K562 (cell line): ENCODE measurements around the gene TMC1. TPM values are rescaled to one million over a fixed set of nuclear protein-coding genes. Genes with fewer than 3 reads are reported as not detected.

Experiments used
- ATAC-seq: fragments of 200-7000 bp; cut with Tn5 transposase; 3 replicates; pipeline ENCODE4 v1.9.1; 2020; ENCODE audit warnings: moderate library complexity
- BruUV-seq: library from RNA; stranded (reverse); fragments of 400-500 nt; replicated peaks from 2 replicates; lab custom pipeline; 2021; lab: Mats Ljungman, UMichigan
- CTCF ChIA-PET: fragments of 300-600 bp; formaldehyde crosslinking; extraction: SDS; loops from one replicate; lab custom pipeline; 2021; ENCODE audit warnings: low intra/inter-chr PET ratio; lab: Yijun Ruan, JAX
- POLR2A ChIA-PET: fragments of 300-600, 350-650 bp; sonication (Branson Sonifier 250); formaldehyde crosslinking; extraction: SDS; loops from one replicate; lab custom pipeline; 2021; ENCODE audit warnings: antibody characterized with exemption, inconsistent platforms; lab: Yijun Ruan, JAX
- DNase-seq, 4 experiments: peaks; one replicate each; pipeline versions ENCODE4 v3.0.0 to v3.0.0-alpha.2; 2011 to 2018; ENCODE audit warnings: low spot score in 3 of 4, mixed read lengths in 3 of 4; ENCODE audit errors: extremely low read depth in 1 of 4
- FAIRE-seq: peaks from 2 replicates; lab custom pipeline; 2011; peaks lifted over from hg19 to GRCh38; lab: Jason Lieb, UNC
- H2AFZ ChIP-seq: 2 replicates; pipeline ENCODE4 v1.6.0; 2011; ENCODE audit warnings: low read depth, low read length, control low read depth, inconsistent platforms
- H3K27ac ChIP-seq: fragments of 200-600 bp; 3 replicates; pipeline ENCODE4 v1.8.0; 2011; ENCODE audit warnings: low read depth, mild to moderate bottlenecking, control low read depth, inconsistent platforms, low read length, moderate library complexity, mixed read lengths; ENCODE audit errors: extremely low read depth
- H3K27me3 ChIP-seq, 2 experiments: fragments of 300-600 bp in 1 of 2; 2 replicates in 1 of 2; 3 replicates in 1 of 2; pipeline versions ENCODE4 v1.6.0 to v1.8.0; 2011; ENCODE audit warnings: inconsistent platforms in 2 of 2, low read length in 2 of 2, mild to moderate bottlenecking in 1 of 2, mixed read lengths in 1 of 2, moderate library complexity in 1 of 2; ENCODE audit not compliant: control insufficient read depth in 2 of 2, insufficient read depth in 2 of 2
- H3K36me3 ChIP-seq: fragments of 300-600 bp; 3 replicates; pipeline ENCODE4 v1.8.0; 2011; ENCODE audit warnings: mild to moderate bottlenecking, low read length, inconsistent platforms; ENCODE audit not compliant: control insufficient read depth, insufficient read depth
- H3K4me1 ChIP-seq, 2 experiments: fragments of 200-600 bp in 1 of 2; replicated peaks in 1 of 2; 2 replicates in 1 of 2; 3 replicates in 1 of 2; pipeline versions ENCODE4 v1.5.1 to v1.8.0; 2011; ENCODE audit warnings: inconsistent platforms in 2 of 2, low read length in 2 of 2, mild to moderate bottlenecking in 1 of 2, mixed read lengths in 1 of 2, moderate library complexity in 1 of 2; ENCODE audit not compliant: control insufficient read depth in 2 of 2, insufficient read depth in 2 of 2
- H3K4me2 ChIP-seq: 2 replicates; pipeline ENCODE4 v1.6.1; 2011; ENCODE audit warnings: low read length, control low read depth, inconsistent platforms, mixed read lengths; ENCODE audit not compliant: insufficient read depth
- H3K4me3 ChIP-seq: fragments of 200-600 bp; sonication (generic), shearing (Covaris generic); 2 replicates; pipeline ENCODE4 v1.5.1; 2016; ENCODE audit warnings: control low read depth, inconsistent platforms
- H3K79me2 ChIP-seq: fragments of 200-600 bp; 3 replicates; pipeline ENCODE4 v1.8.0; 2011; ENCODE audit warnings: low read length, inconsistent platforms; ENCODE audit not compliant: control insufficient read depth, insufficient read depth
- H3K9ac ChIP-seq, 2 experiments: 2 replicates each; pipeline versions ENCODE4 v1.6.0 to v1.6.1; 2011; ENCODE audit warnings: low read depth in 2 of 2, low read length in 2 of 2, control low read depth in 1 of 2, inconsistent platforms in 1 of 2, mild to moderate bottlenecking in 1 of 2, mixed read lengths in 1 of 2; ENCODE audit not compliant: insufficient read depth in 1 of 2
- H3K9me1 ChIP-seq: one replicate; pipeline ENCODE4 v1.6.0; 2011; ENCODE audit warnings: inconsistent platforms, mild to moderate bottlenecking, low read length, moderate library complexity; ENCODE audit not compliant: control insufficient read depth, insufficient read depth
- H3K9me3 ChIP-seq: replicated peaks from 2 replicates; pipeline ENCODE4 v1.5.1; 2011; ENCODE audit warnings: low read depth, low read length, inconsistent platforms; ENCODE audit not compliant: control insufficient read depth, insufficient read depth
- H4K20me1 ChIP-seq: replicated peaks from 2 replicates; pipeline ENCODE4 v1.6.1; 2011; ENCODE audit warnings: low read length, inconsistent platforms, mixed read lengths; ENCODE audit not compliant: control insufficient read depth, insufficient read depth
- ARID3A ChIP-seq: IDR thresholded peaks from 2 replicates; pipeline ENCODE4 v1.6.1; 2012; ENCODE audit warnings: low read depth, low read length, improper control_type of control experiment, borderline replicate concordance
- HBP1 ChIP-seq: fragments of 450-650 bp; formaldehyde crosslinking; IDR thresholded peaks from 2 replicates; pipeline ENCODE4 v1.4.0; 2022; ENCODE audit warnings: missing genetic modification characterization
- POLR2A ChIP-seq: fragments of 450-650 bp; conservative IDR thresholded peaks from 2 replicates; pipeline ENCODE4 v1.6.1; 2016
- POLR3G ChIP-seq: IDR thresholded peaks from 2 replicates; pipeline ENCODE4 v1.6.1; 2011; ENCODE audit not compliant: insufficient read length, insufficient replicate concordance; ENCODE audit errors: extremely low read depth
- SUPT5H ChIP-seq: fragments of 450-650 bp; IDR thresholded peaks from 2 replicates; pipeline ENCODE4 v1.6.1; 2016
- THRB ChIP-seq: fragments of 450-650 bp; formaldehyde crosslinking; conservative IDR thresholded peaks from 2 replicates; pipeline ENCODE4 v1.4.0; 2022; ENCODE audit warnings: mild to moderate bottlenecking, missing genetic modification characterization
- ZNF445 ChIP-seq: fragments of 250-450 bp; sonication (Bioruptor Pico); IDR thresholded peaks from 2 replicates; pipeline ENCODE4 v1.4.0; 2020; ENCODE audit warnings: low read depth, mild to moderate bottlenecking, moderate library complexity
- ZNF586 ChIP-seq: fragments of 450-650 bp; formaldehyde crosslinking; conservative IDR thresholded peaks from 2 replicates; pipeline ENCODE4 v1.4.0; 2020; ENCODE audit warnings: mild to moderate bottlenecking, moderate library complexity
- ZSCAN29 ChIP-seq: fragments of 450-650 bp; IDR thresholded peaks from 2 replicates; pipeline ENCODE4 v1.6.1; 2017
- WGBS: fragments of 100-300 bp; shearing (Covaris generic); methylation state at CpG from one replicate; pipeline ENCODE4 v1.1.6; 2016; ENCODE audit warnings: low coverage, mixed read lengths; ENCODE audit not compliant: insufficient coverage; ENCODE audit errors: missing lambda C conversion rate; 5-methylcytosine and 5-hydroxymethylcytosine counted together
- in situ Hi-C: fragments of 300-500 bp; cut with MboI; formaldehyde crosslinking; loops from 4 replicates; pipeline ENCODE4 v1.15.0; 2018; ENCODE audit warnings: inconsistent platforms, mixed read lengths
- intact Hi-C: fragments of 100-400 bp; cut with micrococcal nuclease; formaldehyde crosslinking; loops from 2 replicates; pipeline ENCODE4 v1.14.2; 2022
- polyA plus RNA-seq, 8 experiments: library from polyadenylated mRNA; depleted of rRNA in 4 of 8; stranded (reverse) in 5 of 8; unstranded in 3 of 8; fragments of >200 nt; fragmentation: Nextera tagmentation in 2 of 8; fragmentation: Illumina TruSeq in 1 of 8; extraction: Ambion mirVana in 2 of 8; extraction: Trizol in 1 of 8; gene quantifications; 2 replicates each; pipeline versions ENCODE4 v1.2.1 to v1.2.3, GENCODE V29; 2011 to 2014; ENCODE audit warnings: inconsistent platforms in 1 of 8, missing spikeins in 1 of 8
- total RNA-seq, 7 experiments: library from RNA; depleted of rRNA in 6 of 7; stranded (reverse); fragments of >200 nt in 6 of 7; fragmentation: Illumina TruSeq in 2 of 7; extraction: Trizol in 2 of 7; gene quantifications; 2 replicates each; pipeline versions ENCODE4 v1.2.1 to v1.2.3, GENCODE V29; 2011 to 2021; ENCODE audit warnings: low replicate concordance in 1 of 7

Gene TMC1
- total and polyA plus RNA-seq, 9 of the 15 experiments (the other 6 are each of a cell fraction or from before 2014, with no cell fraction given), result 0.10 to 0.15 TPM; not detected in 7

GRCh38 chr9:72537671-72538070 lies 16.3 kb downstream of the TMC1 start:
- Histone ChIP-seq H3K9me3 (no peaks in the 10 kb centered on the region), H3K9me1 (no peaks in the 10 kb centered on the region), H3K79me2 (no peaks in the 10 kb centered on the region), H3K27me3 (no peaks in the 10 kb centered on the region), H2AFZ (no peak overlapping the region), H3K9ac (no peak overlapping the region), H3K36me3 (no peaks in the 10 kb centered on the region), H3K4me1 (peaks cover 3 to 16% of the 10 kb centered on the region in 2 experiments; a peak in 3 of 5 replicates), H3K4me2 (no peak overlapping the region), H3K4me3 (no peak overlapping the region), H3K27ac (no peak overlapping the region), H4K20me1 (no peaks in the 10 kb centered on the region)
- no TSS peak for BruUV-seq
- ATAC-seq, result no peak
- POLR2A ChIA-PET, result interaction anchor here (0.6 kb wide), 1 partner anchor 10 kb away, joined by 3 read pairs; no protein-coding TSS in a partner anchor
- WGBS, result 20% methylated on average over 1 of the region's 1 CpG
- TF ChIP-seq ZNF445 (CRISPR knock-in tag), result no peak
- TF ChIP-seq ZSCAN29, result no peak
- TF ChIP-seq SUPT5H, result no peak
- TF ChIP-seq POLR2A, result no peak
- TF ChIP-seq HBP1 (CRISPR knock-in tag), result no peak
- no peak for TF ChIP-seq POLR3G
- TF ChIP-seq THRB (CRISPR knock-in tag), result no peak
- no peak for TF ChIP-seq ZNF586 (CRISPR knock-in tag)
- TF ChIP-seq ARID3A, result no peak
- FAIRE-seq, result no peak
- CTCF ChIA-PET, result no interaction called here
- DNase-seq, result no peak
- intact Hi-C loops (no loop called here), in situ Hi-C loops (no loop called here)
